ENCODE data around the gene MRPS27. TPM values are rescaled to one million over a fixed set of nuclear protein-coding genes. Genes with fewer than 3 reads are reported as not detected.

The MRPS27 gene
- total RNA-seq, 4 donors from 2014 or later: 45.9 to 214 (median 68.6) TPM

DNA sequence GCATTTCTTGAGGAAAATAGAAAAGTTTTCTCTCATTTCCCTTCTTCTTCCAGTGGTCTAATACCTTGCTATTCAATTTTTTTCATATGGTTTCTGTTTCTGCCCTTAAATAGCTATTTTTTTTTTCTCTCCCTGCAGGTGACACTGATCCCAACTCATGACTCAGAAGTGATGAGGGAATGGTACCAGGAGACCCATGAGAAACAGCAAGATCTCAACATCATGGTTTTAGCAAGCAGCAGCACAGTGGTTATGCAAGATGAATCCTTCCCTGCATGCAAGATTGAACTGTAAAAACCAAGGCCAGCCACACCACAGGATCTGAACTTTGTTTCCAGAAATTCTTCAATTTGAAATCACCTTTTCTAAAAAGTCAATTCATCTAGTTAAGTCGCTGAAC, 115.1 kb downstream of the MRPS27 start:
- Histone ChIP-seq H3K4me1 (no peaks in the 10 kb centered on the region), H3K4me3 (no peak overlapping the region), H3K27ac (no peak overlapping the region), H3K27me3 (no peaks in the 10 kb centered on the region), H3K36me3 (no peaks in the 10 kb centered on the region), H3K9me3 (no peaks in the 10 kb centered on the region)
- TF ChIP-seq, protein P1, sequence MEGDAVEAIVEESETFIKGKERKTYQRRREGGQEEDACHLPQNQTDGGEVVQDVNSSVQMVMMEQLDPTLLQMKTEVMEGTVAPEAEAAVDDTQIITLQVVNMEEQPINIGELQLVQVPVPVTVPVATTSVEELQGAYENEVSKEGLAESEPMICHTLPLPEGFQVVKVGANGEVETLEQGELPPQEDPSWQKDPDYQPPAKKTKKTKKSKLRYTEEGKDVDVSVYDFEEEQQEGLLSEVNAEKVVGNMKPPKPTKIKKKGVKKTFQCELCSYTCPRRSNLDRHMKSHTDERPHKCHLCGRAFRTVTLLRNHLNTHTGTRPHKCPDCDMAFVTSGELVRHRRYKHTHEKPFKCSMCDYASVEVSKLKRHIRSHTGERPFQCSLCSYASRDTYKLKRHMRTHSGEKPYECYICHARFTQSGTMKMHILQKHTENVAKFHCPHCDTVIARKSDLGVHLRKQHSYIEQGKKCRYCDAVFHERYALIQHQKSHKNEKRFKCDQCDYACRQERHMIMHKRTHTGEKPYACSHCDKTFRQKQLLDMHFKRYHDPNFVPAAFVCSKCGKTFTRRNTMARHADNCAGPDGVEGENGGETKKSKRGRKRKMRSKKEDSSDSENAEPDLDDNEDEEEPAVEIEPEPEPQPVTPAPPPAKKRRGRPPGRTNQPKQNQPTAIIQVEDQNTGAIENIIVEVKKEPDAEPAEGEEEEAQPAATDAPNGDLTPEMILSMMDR (IDR thresholded peaks at IDR 0.05): no peak
- TF ChIP-seq POLR2A (IDR thresholded peaks at IDR 0.05): no peak
- intact Hi-C loops (cut with DNase I; ENCODE audit: low total_unique reads): no loop called here
- DNase-seq: no peak

GRCh38 chr5:72203251-72203845, 116.7 kb downstream of the MRPS27 start:
- DNase-seq: no peak
- no peaks in the 10 kb centered on the region for H3K4me1 ChIP-seq
- TF ChIP-seq, protein P1 (IDR thresholded peaks at IDR 0.05): no peak
- no peak for TF ChIP-seq POLR2A (IDR thresholded peaks at IDR 0.05)
- H3K9me3 ChIP-seq: no peaks in the 10 kb centered on the region
- intact Hi-C loops (cut with DNase I; ENCODE audit: low total_unique reads): no loop called here
- H3K27me3 ChIP-seq: no peaks in the 10 kb centered on the region
- H3K36me3 ChIP-seq: no peaks in the 10 kb centered on the region
- H3K27ac ChIP-seq: no peak overlapping the region
- H3K4me3 ChIP-seq: no peak overlapping the region

DNA sequence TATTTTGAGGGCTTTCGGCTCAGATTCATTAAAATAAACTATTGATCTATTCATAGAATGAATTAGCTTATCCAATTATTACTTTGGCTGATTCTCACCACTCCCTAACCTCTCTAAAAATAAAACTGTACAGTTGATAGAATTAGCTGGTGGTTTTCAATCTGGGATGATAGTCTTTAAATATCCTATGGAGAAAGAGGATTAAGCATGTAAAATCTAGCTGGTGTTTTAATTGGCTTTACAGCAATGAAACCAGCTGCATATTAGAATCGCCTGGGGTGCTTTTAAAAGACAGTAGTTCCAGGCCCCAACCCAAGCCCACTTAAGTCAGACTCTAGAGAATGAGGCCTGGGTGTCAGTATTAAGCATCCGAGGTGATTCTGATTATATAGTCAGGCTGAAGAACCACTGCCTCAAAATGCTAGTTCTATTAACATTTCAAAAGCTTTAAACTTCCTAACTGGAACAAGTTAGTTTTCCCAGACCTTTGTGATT, 117.7 kb downstream of the MRPS27 start:
- Histone ChIP-seq H3K4me3 (no peak overlapping the region), H3K27me3 (no peaks in the 10 kb centered on the region), H3K36me3 (no peaks in the 10 kb centered on the region), H3K4me1 (no peaks in the 10 kb centered on the region), H3K9me3 (no peaks in the 10 kb centered on the region), H3K27ac (no peak overlapping the region)
- intact Hi-C loops (cut with DNase I; ENCODE audit: low total_unique reads): no loop called here
- TF ChIP-seq, protein P1 (IDR thresholded peaks at IDR 0.05): no peak
- no peak for TF ChIP-seq POLR2A (IDR thresholded peaks at IDR 0.05)
- DNase-seq: no peak

DNA sequence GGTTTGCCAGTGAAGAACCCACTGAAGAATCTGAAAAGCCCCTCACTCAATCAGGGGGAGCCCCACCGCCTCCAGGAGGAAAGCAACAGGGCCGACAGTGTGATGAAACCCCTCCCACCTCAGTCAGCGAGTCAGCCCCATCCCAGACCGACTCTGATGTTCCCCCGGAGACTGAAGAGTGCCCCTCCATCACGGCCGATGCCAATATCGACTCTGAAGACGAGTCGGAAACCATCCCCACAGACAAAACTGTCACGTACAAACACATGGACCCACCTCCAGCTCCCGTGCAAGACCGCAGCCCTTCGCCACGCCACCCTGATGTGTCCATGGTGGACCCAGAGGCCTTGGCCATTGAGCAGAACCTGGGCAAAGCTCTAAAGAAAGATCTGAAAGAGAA, 120.4 kb downstream of the MRPS27 start:
- DNase-seq: no peak
- TF ChIP-seq, protein P1 (IDR thresholded peaks at IDR 0.05): no peak
- no peak for TF ChIP-seq POLR2A (IDR thresholded peaks at IDR 0.05)
- Histone ChIP-seq H3K9me3 (no peaks in the 10 kb centered on the region), H3K27me3 (no peaks in the 10 kb centered on the region), H3K36me3 (no peaks in the 10 kb centered on the region), H3K4me1 (no peaks in the 10 kb centered on the region), H3K27ac (no peak overlapping the region), H3K4me3 (no peak overlapping the region)
- intact Hi-C loops (cut with DNase I; ENCODE audit: low total_unique reads): no loop called here

DNA sequence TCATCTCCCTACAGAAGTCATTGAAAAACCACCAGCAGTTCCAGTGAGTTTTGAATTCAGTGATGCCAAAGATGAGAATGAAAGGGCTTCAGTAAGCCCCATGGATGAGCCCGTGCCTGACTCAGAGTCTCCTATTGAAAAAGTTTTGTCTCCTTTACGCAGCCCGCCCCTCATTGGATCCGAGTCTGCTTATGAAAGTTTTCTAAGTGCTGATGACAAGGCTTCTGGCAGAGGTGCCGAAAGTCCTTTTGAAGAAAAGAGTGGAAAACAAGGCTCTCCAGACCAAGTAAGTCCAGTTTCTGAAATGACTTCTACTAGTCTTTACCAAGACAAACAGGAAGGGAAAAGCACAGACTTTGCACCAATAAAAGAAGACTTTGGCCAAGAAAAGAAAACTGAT, 122.6 kb downstream of the MRPS27 start:
- no peak for DNase-seq
- intact Hi-C loops (cut with DNase I; ENCODE audit: low total_unique reads): no loop called here
- no peak for TF ChIP-seq POLR2A (IDR thresholded peaks at IDR 0.05)
- TF ChIP-seq, protein P1 (IDR thresholded peaks at IDR 0.05): no peak

More for the DNA sequence above, 122.6 kb downstream of the MRPS27 start:
- no peak overlapping the region for H3K27ac ChIP-seq
- no peaks in the 10 kb centered on the region for H3K9me3 ChIP-seq
- no peaks in the 10 kb centered on the region for H3K4me1 ChIP-seq
- H3K27me3 ChIP-seq: no peaks in the 10 kb centered on the region
- H3K36me3 ChIP-seq: no peaks in the 10 kb centered on the region
- no peak overlapping the region for H3K4me3 ChIP-seq
